GM13976 (cell line): ENCODE measurements around the gene SASH1.
"Not testable (repeated sequence)": the region's sequence is repeated elsewhere in the genome, so short reads cannot be mapped to it uniquely, and the experiment has no call there.

Experiments
- DNase-seq: peaks from one replicate; pipeline ENCODE4 v3.0.0; 2012; ENCODE audit warnings: low spot score
- CTCF ChIP-seq: IDR thresholded peaks from 2 replicates; pipeline ENCODE4 v1.5.1; 2012; ENCODE audit warnings: borderline replicate concordance, mild to moderate bottlenecking; ENCODE audit not compliant: insufficient read depth; ENCODE audit errors: extremely low read depth, missing control alignments, control extremely low read depth
- in situ Hi-C: fragments of 300-500 bp; cut with MboI; formaldehyde crosslinking; loops from one replicate; pipeline ENCODE4 v1.12.0; 2022; ENCODE audit warnings: low sequenced_read_pairs, mixed read lengths, inconsistent platforms; ENCODE audit not compliant: unreplicated experiment

The SASH1 gene

GRCh38 chr6:148370176-148370575 is 27.5 kb downstream of the SASH1 start:
- in situ Hi-C loops: no loop called here
- no peak for TF ChIP-seq CTCF
- no peak for DNase-seq

- DNase-seq: no peak
- in situ Hi-C loops: no loop called here
- no peak for TF ChIP-seq CTCF
Measured at GRCh38 chr6:148374040-148374774, 31.6 kb downstream of the SASH1 start.

GRCh38 chr6:148375401-148375800 is 32.8 kb downstream of the SASH1 start:
- in situ Hi-C loops: no loop called here
- TF ChIP-seq CTCF: no peak
- no peak for DNase-seq

GRCh38 chr6:148379481-148379880 is 36.8 kb downstream of the SASH1 start:
- no peak for DNase-seq
- in situ Hi-C loops: no loop called here
- TF ChIP-seq CTCF: no peak

- in situ Hi-C loops: no loop called here
- TF ChIP-seq CTCF: no peak
- no peak for DNase-seq
Measured at GRCh38 chr6:148379966-148380713, 37.5 kb downstream of the SASH1 start.

GRCh38 chr6:148382051-148382450 is 39.4 kb downstream of the SASH1 start:
- DNase-seq, in situ Hi-C loops: not testable (repeated sequence)

- DNase-seq: no peak
- no peak for TF ChIP-seq CTCF
- in situ Hi-C loops: no loop called here
Measured at GRCh38 chr6:148382861-148383260, 40.2 kb downstream of the SASH1 start.
